IMR-90 (cell line): ENCODE data around the gene ALG6. TPM values are rescaled to one million over a fixed set of nuclear protein-coding genes. Genes with fewer than 3 reads are reported as not detected.

Experiments
- ATAC-seq: fragments of 200-7000 bp; cut with Tn5 transposase; 2 replicates; pipeline ENCODE4 v1.9.1; 2020; ENCODE audit warnings: low read depth, mild to moderate bottlenecking, moderate library complexity
- BruUV-seq: library from RNA; stranded (reverse); fragments of 400-500 nt; replicated peaks from 2 replicates; lab custom pipeline; 2021; lab: Mats Ljungman, UMichigan
- CTCF ChIA-PET: fragments of 300-600 bp; formaldehyde crosslinking; extraction: SDS; loops from one replicate; lab custom pipeline; 2021; ENCODE audit warnings: antibody characterized with exemption; lab: Yijun Ruan, JAX
- POLR2A ChIA-PET: fragments of 300-600 bp; sonication (Branson Sonifier 250); formaldehyde crosslinking; loops from one replicate; lab custom pipeline; 2022; ENCODE audit warnings: antibody characterized with exemption; ENCODE audit not compliant: unreplicated experiment; lab: Charles Lee
- DNase-seq: peaks from one replicate; pipeline ENCODE4 v3.0.0; 2013
- H2AFZ ChIP-seq: replicated peaks from 2 replicates; pipeline ENCODE3; 2013; ENCODE audit warnings: low read length, mild to moderate bottlenecking; ENCODE audit not compliant: poor library complexity
- H2AK5ac ChIP-seq: 2 replicates; pipeline ENCODE4 v1.6.1; 2013; ENCODE audit warnings: low read depth, low read length, inconsistent platforms
- H2AK9ac ChIP-seq: replicated peaks from 2 replicates; pipeline ENCODE3; 2013; ENCODE audit warnings: mild to moderate bottlenecking, low read depth, low read length, moderate library complexity; ENCODE audit not compliant: poor library complexity
- H2BK120ac ChIP-seq: 2 replicates; pipeline ENCODE4 v1.6.1; 2013; ENCODE audit warnings: low read depth, low read length, inconsistent platforms
- H2BK15ac ChIP-seq: 3 replicates; pipeline ENCODE4 v1.6.1; 2013; ENCODE audit warnings: low read depth, low read length, inconsistent platforms
- H2BK20ac ChIP-seq: 2 replicates; pipeline ENCODE4 v1.6.1; 2013; ENCODE audit warnings: low read depth, mild to moderate bottlenecking, inconsistent platforms, low read length, moderate library complexity
- H2BK5ac ChIP-seq: 2 replicates; pipeline ENCODE4 v1.6.1; 2013; ENCODE audit warnings: mild to moderate bottlenecking, low read depth, low read length, inconsistent platforms; ENCODE audit not compliant: poor library complexity, severe bottlenecking
- H3K14ac ChIP-seq: replicated peaks from 2 replicates; pipeline ENCODE4 v1.6.1; 2013; ENCODE audit warnings: low read depth, low read length, inconsistent platforms
- H3K18ac ChIP-seq: 2 replicates; pipeline ENCODE4 v1.6.1; 2013; ENCODE audit warnings: low read depth, low read length, control low read depth
- H3K23ac ChIP-seq: 2 replicates; pipeline ENCODE4 v1.6.1; 2013; ENCODE audit warnings: low read depth, low read length, inconsistent platforms
- H3K27ac ChIP-seq: 2 replicates; pipeline ENCODE4 v1.5.1; 2013; ENCODE audit warnings: mild to moderate bottlenecking, control low read depth, low read length; ENCODE audit not compliant: insufficient read depth
- H3K27me3 ChIP-seq: 2 replicates; pipeline ENCODE4 v1.6.1; 2013; ENCODE audit warnings: low read length; ENCODE audit not compliant: control insufficient read depth, insufficient read depth
- H3K36me3 ChIP-seq: 2 replicates; pipeline ENCODE4 v1.6.1; 2013; ENCODE audit warnings: low read length, mixed read lengths; ENCODE audit not compliant: control insufficient read depth, insufficient read depth
- H3K4ac ChIP-seq: 2 replicates; pipeline ENCODE4 v1.6.1; 2013; ENCODE audit warnings: low read depth, low read length, inconsistent platforms
- H3K4me1 ChIP-seq: 2 replicates; pipeline ENCODE4 v1.6.1; 2013; ENCODE audit warnings: low read length, mixed read lengths; ENCODE audit not compliant: control insufficient read depth, insufficient read depth
- H3K4me2 ChIP-seq: 2 replicates; pipeline ENCODE4 v1.6.1; 2013; ENCODE audit warnings: low read depth, mild to moderate bottlenecking, control low read depth, low read length, moderate library complexity
- H3K4me3 ChIP-seq: 2 replicates; pipeline ENCODE4 v1.5.1; 2013; ENCODE audit warnings: low read depth, mild to moderate bottlenecking, control low read depth, low read length, moderate library complexity; ENCODE audit not compliant: insufficient read depth
- H3K56ac ChIP-seq: 2 replicates; pipeline ENCODE4 v1.6.1; 2013; ENCODE audit warnings: low read length, inconsistent platforms; ENCODE audit not compliant: insufficient read depth; ENCODE audit errors: extremely low read depth
- H3K79me1 ChIP-seq, 2 experiments: 2 replicates each; pipeline ENCODE4 v1.6.1; 2013; ENCODE audit warnings: low read length in 2 of 2, inconsistent platforms in 1 of 2, low read depth in 1 of 2
- H3K9ac ChIP-seq: 2 replicates; pipeline ENCODE4 v1.6.1; 2013; ENCODE audit warnings: low read depth, low read length, control low read depth
- H3K9me1 ChIP-seq: 2 replicates; pipeline ENCODE4 v1.6.1; 2013; ENCODE audit warnings: low read length, inconsistent platforms; ENCODE audit not compliant: insufficient read depth
- H3K9me3 ChIP-seq: 2 replicates; pipeline ENCODE4 v1.6.1; 2013; ENCODE audit warnings: low read length; ENCODE audit not compliant: control insufficient read depth, insufficient read depth
- H4K20me1 ChIP-seq: 2 replicates; pipeline ENCODE4 v1.6.1; 2013; ENCODE audit warnings: low read length, inconsistent platforms; ENCODE audit not compliant: insufficient read depth
- H4K5ac ChIP-seq: 2 replicates; pipeline ENCODE4 v1.6.1; 2013; ENCODE audit warnings: mild to moderate bottlenecking, low read depth, low read length, control low read depth
- H4K8ac ChIP-seq, 2 experiments: 2 replicates each; pipeline ENCODE4 v1.6.1; 2013; ENCODE audit warnings: low read depth in 2 of 2, low read length in 2 of 2, control low read depth in 1 of 2, inconsistent platforms in 1 of 2
- H4K91ac ChIP-seq: 2 replicates; pipeline ENCODE4 v1.6.1; 2013; ENCODE audit warnings: low read depth, low read length, inconsistent platforms; ENCODE audit not compliant: insufficient read depth
- BHLHE40 ChIP-seq: fragments of 150-350 bp; IDR thresholded peaks from 2 replicates; pipeline ENCODE4 v1.6.1; 2016; ENCODE audit warnings: mild to moderate bottlenecking, low read depth, low read length
- CEBPB ChIP-seq: IDR thresholded peaks from 2 replicates; pipeline ENCODE4 v1.6.1; 2012; ENCODE audit warnings: low read depth, low read length, improper control_type of control experiment
- dilution Hi-C: fragments of 300-500 bp; cut with HindIII; formaldehyde crosslinking; loops from one replicate; pipeline ENCODE4 v1.14.3; 2018; ENCODE audit warnings: low sequenced_read_pairs; ENCODE audit not compliant: unreplicated experiment
- in situ Hi-C: fragments of 300-500 bp; cut with MboI; formaldehyde crosslinking; loops from 3 replicates; pipeline ENCODE4 v1.14.3; 2019; ENCODE audit warnings: low sequenced_read_pairs, inconsistent platforms, mixed read lengths
- intact Hi-C: fragments of 100-400 bp; cut with micrococcal nuclease; formaldehyde crosslinking; loops from 2 replicates; pipeline ENCODE4 v1.10.0; 2022
- polyA plus RNA-seq, 3 experiments: library from polyadenylated mRNA; depleted of rRNA; stranded (reverse); fragments of >200 nt; gene quantifications; 2 replicates each; pipeline ENCODE4 v1.2.3, GENCODE V29; 2012; ENCODE audit warnings: low replicate concordance in 1 of 3
- total RNA-seq: library from RNA; depleted of rRNA; stranded (reverse); fragments of >200 nt; gene quantifications from 2 replicates; pipeline ENCODE4 v1.2.3, GENCODE V29; 2012

ALG6 gene
- total and polyA plus RNA-seq, 2 of the 4 experiments (the other 2 are of a cell fraction): 4.8 to 6.5 TPM

GRCh38 chr1:63407002-63407401, 39.6 kb downstream of the ALG6 start:
- no peak overlapping the region for H3K9ac ChIP-seq
- no peak overlapping the region for H4K91ac ChIP-seq
- peak overlapping the region in 1 of 2 experiments; percentile 55; a peak in 1 of 4 replicates for H4K8ac ChIP-seq
- H3K18ac ChIP-seq: no peak overlapping the region
- no peaks in the 10 kb centered on the region for H3K9me1 ChIP-seq
- no peaks in the 10 kb centered on the region for H3K9me3 ChIP-seq
- no peak overlapping the region for H2BK15ac ChIP-seq
- intact Hi-C loops (loop anchor here (5.0 kb wide), 1 partner anchor 40 kb away; the partner anchor contains the start of gene ALG6), dilution Hi-C loops (no loop called here), in situ Hi-C loops (no loop called here)
- ChIA-PET CTCF (interaction anchor here (0.6 to 1.3 kb wide), 2 partner anchors 9 to 1488 kb away, joined by 3 to 5 read pairs; no protein-coding TSS in a partner anchor), POLR2A (no interaction called here)
- no TSS peak for BruUV-seq
- H2BK5ac ChIP-seq: peak overlapping the region; percentile 87
- no peak overlapping the region for H3K23ac ChIP-seq
- peak; percentile 21; the same call in 1 of the 2 replicates for ATAC-seq
- DNase-seq: peak; percentile 62
- peak overlapping the region; percentile 13; the same call in 1 of the 2 replicates for H2BK120ac ChIP-seq
- no peak overlapping the region for H2AK5ac ChIP-seq
- no peaks in the 10 kb centered on the region for H3K36me3 ChIP-seq
- H2AK9ac ChIP-seq: no peak overlapping the region
- H2AFZ ChIP-seq: no peak overlapping the region
- no peak overlapping the region for H3K4ac ChIP-seq
- no peaks in the 10 kb centered on the region for H3K79me1 ChIP-seq
- H3K27me3 ChIP-seq: no peaks in the 10 kb centered on the region
- no peak overlapping the region for H4K5ac ChIP-seq
- no peak overlapping the region for H2BK20ac ChIP-seq
- H3K14ac ChIP-seq: no peak overlapping the region
- peak overlapping the region; percentile 72; the same call in 1 of the 2 replicates for H3K27ac ChIP-seq
- H3K4me2 ChIP-seq: peak overlapping the region; percentile 30; the same call in 1 of the 2 replicates
- no peaks in the 10 kb centered on the region for H4K20me1 ChIP-seq
- H3K56ac ChIP-seq: no peak overlapping the region
- no peak for TF ChIP-seq BHLHE40
- TF ChIP-seq CEBPB: peak; percentile 91
- H3K4me3 ChIP-seq: no peak overlapping the region
- peaks cover 6% of the 10 kb centered on the region for H3K4me1 ChIP-seq
